A549 treated with ZK216348 at 1 μM for 4 hours (cell line): ENCODE data around the gene TRIM75. TPM values are rescaled to one million over a fixed set of nuclear protein-coding genes. Genes with fewer than 3 reads are reported as not detected.

ENCODE experiments used
- total RNA-seq: library from RNA; stranded (reverse); fragments of 200-300 nt; extraction: Qiagen RNA extraction; gene quantifications from 5 replicates; pipeline ENCODE4 v1.2.3, GENCODE V29; 2022; ENCODE audit warnings: low read depth

The TRIM75 gene
- not detected in 5 replicates for total RNA-seq

DNA sequence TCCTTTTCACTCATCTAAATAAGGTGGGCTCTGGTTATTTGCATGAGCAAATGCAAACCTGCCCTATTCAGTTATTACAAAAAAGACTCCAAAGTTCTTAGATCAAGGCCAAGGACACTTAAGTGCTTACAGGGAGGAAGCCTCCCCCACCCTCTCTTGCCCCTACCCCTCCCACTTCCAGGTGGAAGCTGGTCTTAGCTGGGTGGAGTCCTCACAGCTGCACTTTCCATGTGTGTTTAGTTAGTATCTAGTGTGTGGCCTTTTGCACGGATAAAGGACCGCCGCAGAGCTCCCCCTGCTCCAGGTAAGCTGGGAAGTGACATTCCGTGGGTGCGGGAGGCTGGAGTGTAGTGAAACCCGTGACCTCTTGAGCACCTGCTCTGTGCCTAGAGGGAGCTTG lies at the start of gene TRIM75:
TSS of gene TRIM75 (plus strand) at position 222 of the 400 bp plus-strand sequence. CDS start 5,282 bp downstream, outside the sequence.

DNA sequence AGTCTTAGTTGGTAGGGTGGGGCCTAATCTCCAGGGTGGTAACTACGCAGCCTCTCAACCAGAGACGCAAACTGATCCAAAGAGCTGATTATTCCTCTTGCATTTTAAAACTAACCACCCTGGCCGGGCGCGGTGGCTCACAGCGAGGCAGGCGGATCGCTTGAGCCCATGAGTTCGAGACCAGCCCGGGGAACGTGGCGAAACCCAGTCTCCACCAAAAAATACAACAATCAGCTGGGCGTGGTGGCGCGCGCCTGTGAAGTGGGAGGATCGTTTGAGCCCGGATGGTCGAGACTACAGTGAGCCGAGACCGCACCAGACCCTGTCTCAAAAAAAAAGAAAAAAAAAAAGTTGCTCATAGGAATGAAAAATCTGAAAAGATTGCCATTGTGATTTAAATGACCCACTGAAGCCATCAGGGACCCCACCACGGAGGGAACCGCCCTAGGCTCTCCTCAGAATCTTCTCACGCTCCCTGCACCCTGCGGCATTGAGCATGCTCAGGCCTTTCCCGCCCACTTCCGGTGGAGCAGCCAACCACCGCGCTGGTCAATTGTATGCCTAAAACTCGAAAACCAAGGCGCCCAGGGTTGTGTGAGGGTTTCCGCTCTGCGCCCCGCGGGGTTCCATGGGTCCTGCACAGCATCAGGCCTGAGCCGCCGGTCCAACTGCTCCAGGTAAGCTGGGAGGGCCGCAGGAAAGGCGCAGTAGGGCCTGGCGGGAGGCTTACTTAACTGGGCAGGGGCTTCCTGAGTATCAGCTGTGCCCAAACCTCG lies 22.0 kb upstream of the TRIM75 start, which contains the start of gene TRIM60:
TSS of gene TRIM60 (plus strand) at position 564 of the 776 bp plus-strand sequence. CDS start 8,074 bp downstream, outside the sequence.

Other genes with a start within 250 kb of the TRIM75 start
- gene APELA, start 176.7 kb upstream of the TRIM75 start, total RNA-seq: not detected in 5 replicates
- not detected in 5 replicates for gene TRIM61, start 76.2 kb upstream of the TRIM75 start, total RNA-seq
- not detected in 5 replicates for gene TRIM60, start 21.9 kb upstream of the TRIM75 start, total RNA-seq
- gene TMEM192, start 59.0 kb downstream of the TRIM75 start, total RNA-seq: 6.1 to 9.4 TPM (median 7.6 TPM) in 5 replicates
- gene KLHL2, start 153.7 kb downstream of the TRIM75 start, total RNA-seq: 10.9 to 16.6 TPM (median 13.7 TPM) in 5 replicates